Spleen (tissue), 11 donors: ENCODE results near the gene SLIT1. TPM values are rescaled to one million over a fixed set of nuclear protein-coding genes. Genes with fewer than 3 reads are reported as not detected.

Experiments used
- DNase-seq: peaks from one replicate; pipeline ENCODE4 v3.0.0-alpha.2; 2020
- H3K27ac ChIP-seq, 8 donors: fragments of 200-600 bp; sonication (generic) in 7 of 8; 1 replicate in 4 of 8; 2 replicates in 4 of 8; pipeline versions ENCODE4 v1.5.0 to v1.8.0; 2016 to 2021; ENCODE audit warnings: inconsistent platforms in 4 of 8, mild to moderate bottlenecking in 4 of 8, moderate library complexity in 1 of 8
- H3K27me3 ChIP-seq, 7 donors: fragments of 200-600 bp; sonication (generic) in 6 of 7; replicated peaks in 1 of 7; 1 replicate in 4 of 7; 2 replicates in 3 of 7; pipeline versions ENCODE4 v1.5.0 to v1.8.0; 2016 to 2021; ENCODE audit warnings: inconsistent platforms in 3 of 7, mild to moderate bottlenecking in 1 of 7
- H3K36me3 ChIP-seq, 6 donors: fragments of 200-600 bp; sonication (generic) in 5 of 6; 1 replicate in 4 of 6; 2 replicates in 2 of 6; pipeline versions ENCODE4 v1.5.0 to v1.8.0; 2016 to 2021; ENCODE audit warnings: inconsistent platforms in 2 of 6
- H3K4me1 ChIP-seq, 6 donors: fragments of 200-600 bp; sonication (generic) in 5 of 6; 1 replicate in 3 of 6; 2 replicates in 3 of 6; pipeline versions ENCODE4 v1.5.0 to v1.8.0; 2016 to 2021; ENCODE audit warnings: inconsistent platforms in 3 of 6
- H3K4me3 ChIP-seq, 8 donors: fragments of 200-600 bp; sonication (generic) in 7 of 8; 1 replicate in 4 of 8; 2 replicates in 4 of 8; pipeline versions ENCODE4 v1.5.0 to v1.8.0; 2016 to 2021; ENCODE audit warnings: inconsistent platforms in 4 of 8, mild to moderate bottlenecking in 4 of 8, moderate library complexity in 2 of 8
- H3K9me3 ChIP-seq, 8 donors: fragments of 200-600 bp; sonication (generic) in 7 of 8; 1 replicate in 4 of 8; 2 replicates in 4 of 8; pipeline versions ENCODE4 v1.5.0 to v1.8.0; 2016 to 2021; ENCODE audit warnings: inconsistent platforms in 4 of 8
- CTCF ChIP-seq, 11 experiments: fragments of 200-600 bp in 7 of 11; fragments of 450-650 bp in 4 of 11; sonication (generic) in 4 of 11; IDR thresholded peaks in 8 of 11; conservative IDR thresholded peaks in 3 of 11; 1 replicate in 7 of 11; 2 replicates in 4 of 11; pipeline versions ENCODE4 v1.4.0 to v1.8.0; 2016 to 2021; ENCODE audit warnings: antibody characterized with exemption in 11 of 11, inconsistent platforms in 4 of 11, mild to moderate bottlenecking in 1 of 11
- POLR2A ChIP-seq, 3 donors: fragments of 450-650 bp; IDR thresholded peaks; one replicate each; pipeline ENCODE4 v1.5.1; 2017; ENCODE audit warnings: antibody characterized with exemption in 3 of 3, mild to moderate bottlenecking in 1 of 3
- POLR2AphosphoS5 ChIP-seq, 3 donors: sonication (generic); formaldehyde crosslinking; IDR thresholded peaks; one replicate each; pipeline ENCODE4 v1.5.1; 2017; ENCODE audit warnings: antibody characterized with exemption in 3 of 3
- WGBS, 5 donors: extraction: QIAGEN DNeasy Blood & Tissue Kit in 3 of 5; methylation state at CpG; one replicate each; pipeline versions ENCODE4 v1.1.5 to v1.1.7; 2013 to 2018; 5-methylcytosine and 5-hydroxymethylcytosine counted together
- intact Hi-C: fragments of 100-400 bp; cut with DNase I; formaldehyde crosslinking; loops from one replicate; pipeline ENCODE4 v1.15.0; 2023; ENCODE audit warnings: low total_unique reads
- polyA plus RNA-seq, 3 donors: library from polyadenylated mRNA; stranded (reverse); fragments of 200-250 nt; gene quantifications; one replicate each; pipeline ENCODE4 v1.2.1, GENCODE V29; 2013
- total RNA-seq, 7 donors: library from RNA; depleted of rRNA in 3 of 7; stranded (reverse); fragments of >200 nt in 3 of 7; fragmentation: NEBNext Ultra II Directional in 4 of 7; extraction: Animal tissue kit (Norgen Biotek cat#: 25700) in 4 of 7; gene quantifications; one replicate each; pipeline versions ENCODE4 v1.1.0 to v1.2.1, GENCODE V29; 2016 to 2021
- donor health status: healthy with polysubstance abuse.
- donor health status: DM: no; HTN: no; CAD: no; lungs with moderate emphysema.
- donor health status: DM: no; HTN: no; CAD: no.
- donor health status: Bipolar disorder and iron deficiency.
- donor health status: healthy.
- donor health status: DM: no; HTN: no; CAD: no.
- donor health status: DM: yes; HTN: yes; CAD: no.

SLIT1 gene
- total and polyA plus RNA-seq, 10 donors, result 0.11 to 0.82 (median 0.52) TPM

GRCh38 chr10:97138846-97139245, 46.9 kb downstream of the SLIT1 start:
- intact Hi-C loops, result no loop called here
- TF ChIP-seq POLR2A (IDR thresholded peaks at IDR 0.05) (no peak), CTCF (IDR thresholded peaks at IDR 0.05 in 8 of 11, conservative IDR thresholded peaks at IDR 0.05 in 3 of 11) (no peak), POLR2AphosphoS5 (IDR thresholded peaks at IDR 0.05) (no peak)
- Histone ChIP-seq H3K36me3 (no peaks in the 10 kb centered on the region), H3K4me3 (no peak overlapping the region), H3K27ac (no peak overlapping the region), H3K4me1 (no peaks in the 10 kb centered on the region), H3K9me3 (no peaks in the 10 kb centered on the region), H3K27me3 (peaks cover 0 to 40% (median 0%) of the 10 kb centered on the region in 7 donors)
- 78 to 91% (median 88%) methylated on average over 7 of the region's 7 CpGs for WGBS, 5 donors
- DNase-seq, result peak; percentile 30

- WGBS, 5 donors, result 77 to 85% (median 78%) methylated on average over 8 to 15 of the region's 15 CpGs
- no peaks in the 10 kb centered on the region for H3K36me3 ChIP-seq
- TF ChIP-seq POLR2A (IDR thresholded peaks at IDR 0.05) (no peak), CTCF (IDR thresholded peaks at IDR 0.05 in 8 of 11, conservative IDR thresholded peaks at IDR 0.05 in 3 of 11) (no peak), POLR2AphosphoS5 (IDR thresholded peaks at IDR 0.05) (no peak)
- peak; percentile 56 for DNase-seq
- peaks cover 0 to 41% (median 0%) of the 10 kb centered on the region in 7 donors for H3K27me3 ChIP-seq
- intact Hi-C loops, result no loop called here
- H3K9me3 ChIP-seq, result no peaks in the 10 kb centered on the region
- H3K27ac ChIP-seq, result no peak overlapping the region
- no peaks in the 10 kb centered on the region for H3K4me1 ChIP-seq
- H3K4me3 ChIP-seq, result no peak overlapping the region
Measured at GRCh38 chr10:97138174-97138573, 47.6 kb downstream of the SLIT1 start.

- Histone ChIP-seq H3K36me3 (no peaks in the 10 kb centered on the region), H3K27ac (no peak overlapping the region), H3K9me3 (no peaks in the 10 kb centered on the region), H3K4me3 (no peak overlapping the region), H3K4me1 (no peaks in the 10 kb centered on the region), H3K27me3 (peaks cover 0 to 47% (median 0%) of the 10 kb centered on the region in 7 donors)
- intact Hi-C loops, result no loop called here
- 77 to 84% (median 82%) methylated on average over 3 of the region's 3 CpGs for WGBS, 5 donors
- TF ChIP-seq POLR2A (IDR thresholded peaks at IDR 0.05) (no peak), CTCF (IDR thresholded peaks at IDR 0.05 in 8 of 11, conservative IDR thresholded peaks at IDR 0.05 in 3 of 11) (no peak), POLR2AphosphoS5 (IDR thresholded peaks at IDR 0.05) (no peak)
- DNase-seq, result peak; percentile 28
Measured at GRCh38 chr10:97136756-97137155, 49.0 kb downstream of the SLIT1 start.

- TF ChIP-seq CTCF (IDR thresholded peaks at IDR 0.05 in 8 of 11, conservative IDR thresholded peaks at IDR 0.05 in 3 of 11) (no peak), POLR2AphosphoS5 (IDR thresholded peaks at IDR 0.05) (no peak), POLR2A (IDR thresholded peaks at IDR 0.05) (no peak)
Measured at GRCh38 chr10:97135464-97135863, 50.3 kb downstream of the SLIT1 start.

More at GRCh38 chr10:97135464-97135863, 50.3 kb downstream of the SLIT1 start:
- no peaks in the 10 kb centered on the region for H3K36me3 ChIP-seq
- H3K27ac ChIP-seq, result no peak overlapping the region
- no peaks in the 10 kb centered on the region for H3K4me1 ChIP-seq
- intact Hi-C loops, result no loop called here
- peak; percentile 38 for DNase-seq
- H3K27me3 ChIP-seq, result peaks cover 0 to 48% (median 0%) of the 10 kb centered on the region in 7 donors
- WGBS, 5 donors, result 61 to 80% (median 72%) methylated on average over 11 of the region's 11 CpGs
- no peak overlapping the region for H3K4me3 ChIP-seq
- no peaks in the 10 kb centered on the region for H3K9me3 ChIP-seq
